Measurements from ENCODE around the gene EXOSC9. TPM values are rescaled to one million over a fixed set of nuclear protein-coding genes. Genes with fewer than 3 reads are reported as not detected.

The EXOSC9 gene
- polyA plus RNA-seq, 1 experiment = 14.3 TPM

DNA sequence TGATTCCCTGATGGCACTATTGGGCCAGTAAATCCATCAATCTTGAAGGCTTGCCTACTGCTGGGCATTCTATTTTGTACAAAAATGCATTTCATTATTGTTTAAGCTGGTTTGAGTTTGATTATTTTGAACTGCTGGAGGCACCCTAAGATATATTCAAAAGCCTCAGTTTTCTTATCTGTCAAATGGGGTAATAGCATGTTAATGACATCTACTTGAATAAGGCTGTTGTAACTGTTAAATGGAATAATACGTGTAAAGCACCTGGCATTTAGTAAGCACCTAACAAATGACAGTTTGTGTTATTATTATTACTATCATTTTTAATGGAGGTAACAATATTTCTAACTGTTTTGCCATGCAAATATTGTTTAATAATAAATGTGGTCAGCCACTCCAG, 29.3 kb upstream of the EXOSC9 start:
- Histone ChIP-seq H3K4me3 (ENCODE audit: low read depth, low read length) (no peak overlapping the region), H3K27me3 (ENCODE audit: control insufficient read depth, insufficient read depth, low read length) (no peaks in the 10 kb centered on the region), H3K36me3 (ENCODE audit: control insufficient read depth, insufficient read depth, low read length) (no peaks in the 10 kb centered on the region)
- POLR2A ChIA-PET = no interaction called here
- TF ChIP-seq, protein P1, sequence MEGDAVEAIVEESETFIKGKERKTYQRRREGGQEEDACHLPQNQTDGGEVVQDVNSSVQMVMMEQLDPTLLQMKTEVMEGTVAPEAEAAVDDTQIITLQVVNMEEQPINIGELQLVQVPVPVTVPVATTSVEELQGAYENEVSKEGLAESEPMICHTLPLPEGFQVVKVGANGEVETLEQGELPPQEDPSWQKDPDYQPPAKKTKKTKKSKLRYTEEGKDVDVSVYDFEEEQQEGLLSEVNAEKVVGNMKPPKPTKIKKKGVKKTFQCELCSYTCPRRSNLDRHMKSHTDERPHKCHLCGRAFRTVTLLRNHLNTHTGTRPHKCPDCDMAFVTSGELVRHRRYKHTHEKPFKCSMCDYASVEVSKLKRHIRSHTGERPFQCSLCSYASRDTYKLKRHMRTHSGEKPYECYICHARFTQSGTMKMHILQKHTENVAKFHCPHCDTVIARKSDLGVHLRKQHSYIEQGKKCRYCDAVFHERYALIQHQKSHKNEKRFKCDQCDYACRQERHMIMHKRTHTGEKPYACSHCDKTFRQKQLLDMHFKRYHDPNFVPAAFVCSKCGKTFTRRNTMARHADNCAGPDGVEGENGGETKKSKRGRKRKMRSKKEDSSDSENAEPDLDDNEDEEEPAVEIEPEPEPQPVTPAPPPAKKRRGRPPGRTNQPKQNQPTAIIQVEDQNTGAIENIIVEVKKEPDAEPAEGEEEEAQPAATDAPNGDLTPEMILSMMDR (IDR thresholded peaks at IDR 0.05; ENCODE audit: insufficient read depth, low read depth, low read length) = no peak
- no peak for DNase-seq (ENCODE audit: low read depth)
- CTCF ChIA-PET = no interaction called here

DNA sequence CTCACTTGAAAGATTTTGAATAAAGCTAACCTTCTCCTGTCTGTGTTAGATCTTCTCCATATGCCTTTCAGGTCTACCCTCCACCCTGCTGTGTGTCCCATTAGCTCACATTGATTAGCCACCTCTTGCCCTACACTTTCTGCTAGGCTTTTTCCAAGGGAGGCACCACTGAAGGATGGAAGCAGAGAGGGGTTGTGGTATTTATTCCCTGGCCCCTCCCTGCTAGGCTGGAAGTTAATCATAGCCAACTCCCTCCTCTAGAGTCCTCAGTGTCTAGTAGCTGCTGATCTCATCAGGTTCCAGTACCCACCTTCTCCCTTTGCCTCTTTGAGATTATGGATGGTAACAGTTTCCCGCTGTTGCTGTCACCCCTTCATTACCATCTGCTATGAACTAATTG, 27.2 kb upstream of the EXOSC9 start:
- POLR2A ChIA-PET = no interaction called here
- Histone ChIP-seq H3K36me3 (ENCODE audit: control insufficient read depth, insufficient read depth, low read length) (no peaks in the 10 kb centered on the region), H3K4me3 (ENCODE audit: low read depth, low read length) (no peak overlapping the region), H3K27me3 (ENCODE audit: control insufficient read depth, insufficient read depth, low read length) (no peaks in the 10 kb centered on the region)
- CTCF ChIA-PET = no interaction called here
- TF ChIP-seq, protein P1 (IDR thresholded peaks at IDR 0.05; ENCODE audit: insufficient read depth, low read depth, low read length) = no peak
- no peak for DNase-seq (ENCODE audit: low read depth)

DNA sequence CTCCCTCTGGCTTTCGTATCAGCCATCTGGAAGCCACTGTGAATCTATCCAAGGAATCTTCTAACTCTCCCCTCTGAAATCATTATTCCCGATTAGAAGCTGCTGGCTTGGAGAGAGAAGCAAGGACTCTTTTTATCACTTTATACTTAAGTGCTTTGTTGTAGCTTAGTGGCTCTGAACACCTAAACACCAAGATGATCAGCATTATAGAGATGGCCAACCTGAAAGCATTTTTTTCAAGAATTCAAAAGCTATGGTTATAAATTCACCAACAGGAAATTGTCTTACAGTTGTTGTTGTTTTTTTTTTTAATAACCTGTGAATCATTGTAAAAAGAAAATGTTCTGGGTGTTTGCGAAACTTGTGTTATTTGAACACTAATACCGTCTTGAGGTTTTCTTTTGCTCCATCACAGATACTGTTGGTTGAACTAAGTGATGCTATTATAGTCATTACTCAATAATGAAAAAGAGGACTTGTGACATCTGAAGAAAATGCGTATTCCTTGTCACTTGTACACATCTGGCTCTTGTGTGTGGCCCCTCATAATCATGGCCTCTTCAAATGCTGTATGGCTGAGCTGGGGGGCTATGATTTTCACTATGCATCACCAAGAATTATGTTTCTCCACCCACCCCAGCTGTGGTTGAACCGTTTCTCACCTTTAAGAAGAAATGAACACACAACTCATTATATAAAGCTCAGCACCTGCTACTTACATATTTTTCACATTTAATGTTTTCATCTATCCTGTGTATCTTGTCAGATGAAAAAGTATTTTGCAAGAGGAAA, 24.3 kb upstream of the EXOSC9 start:
- Histone ChIP-seq H3K36me3 (ENCODE audit: control insufficient read depth, insufficient read depth, low read length) (no peaks in the 10 kb centered on the region), H3K4me3 (ENCODE audit: low read depth, low read length) (no peak overlapping the region), H3K27me3 (ENCODE audit: control insufficient read depth, insufficient read depth, low read length) (no peaks in the 10 kb centered on the region)
- TF ChIP-seq, protein P1 (IDR thresholded peaks at IDR 0.05; ENCODE audit: insufficient read depth, low read depth, low read length) = no peak
- ChIA-PET CTCF (interaction anchor here (0.9 kb wide), 1 partner anchor 11 kb away, joined by 4 read pairs; the partner anchor contains the start of gene SMIM43), POLR2A (no interaction called here)
- no peak for DNase-seq (ENCODE audit: low read depth)

DNA sequence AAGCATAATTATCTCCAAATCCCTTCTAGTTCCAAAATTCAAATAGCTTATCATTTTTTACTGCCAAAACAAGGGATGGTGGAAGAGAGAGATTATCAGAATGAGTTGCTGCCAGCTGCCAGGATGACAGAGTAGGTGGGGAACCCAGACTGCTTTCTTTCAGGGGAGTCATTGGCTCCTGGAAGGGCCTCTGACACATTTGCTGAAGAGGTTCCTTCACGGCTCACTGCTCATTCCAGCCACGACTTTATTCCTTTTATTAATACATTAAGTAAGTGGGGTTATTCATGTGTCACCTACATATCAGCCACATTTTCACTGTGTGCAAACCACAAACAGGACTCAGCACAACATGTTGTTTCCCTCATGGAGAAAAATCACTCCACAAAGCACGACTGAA, 23.5 kb upstream of the EXOSC9 start:
- ChIA-PET POLR2A (no interaction called here), CTCF (interaction anchor here (1.6 kb wide), 1 partner anchor 10 kb away, joined by 4 read pairs; no protein-coding TSS in a partner anchor)
- DNase-seq (ENCODE audit: low read depth) = no peak
- TF ChIP-seq, protein P1 (IDR thresholded peaks at IDR 0.05; ENCODE audit: insufficient read depth, low read depth, low read length) = no peak
- no peak overlapping the region for H3K4me3 ChIP-seq (ENCODE audit: low read depth, low read length)
- no peaks in the 10 kb centered on the region for H3K36me3 ChIP-seq (ENCODE audit: control insufficient read depth, insufficient read depth, low read length)
- no peaks in the 10 kb centered on the region for H3K27me3 ChIP-seq (ENCODE audit: control insufficient read depth, insufficient read depth, low read length)

DNA sequence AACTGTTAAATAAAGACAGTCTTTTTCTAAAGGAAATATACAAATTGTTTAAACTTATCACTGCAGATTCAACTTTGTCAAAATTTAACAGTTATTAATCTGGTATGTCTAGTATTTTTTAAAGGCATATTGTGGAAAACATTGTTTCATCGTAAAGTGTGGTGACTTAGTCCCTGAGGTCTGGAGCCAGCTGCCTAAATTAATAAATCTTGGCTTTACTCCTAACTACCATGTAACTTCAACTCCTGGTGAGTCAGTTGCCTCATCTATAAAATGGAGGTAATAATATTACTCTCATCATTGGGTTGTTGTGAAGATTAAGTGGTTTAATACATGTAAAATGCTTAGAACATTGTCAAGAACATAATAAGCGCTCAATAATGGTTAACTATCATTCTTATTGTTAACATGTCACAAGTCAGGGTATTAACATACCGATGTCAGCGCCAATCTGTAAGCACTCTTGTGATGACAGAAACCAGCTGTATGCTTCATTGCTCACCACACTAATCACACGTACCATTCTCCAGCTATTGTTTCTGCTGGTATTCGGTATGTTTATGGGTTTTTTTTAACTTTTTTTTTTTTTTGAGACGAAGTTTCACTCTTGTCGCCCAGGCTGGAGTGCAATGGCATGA, 22.0 kb upstream of the EXOSC9 start:
- DNase-seq (ENCODE audit: low read depth) = no peak
- Histone ChIP-seq H3K36me3 (ENCODE audit: control insufficient read depth, insufficient read depth, low read length) (no peaks in the 10 kb centered on the region), H3K27me3 (ENCODE audit: control insufficient read depth, insufficient read depth, low read length) (no peaks in the 10 kb centered on the region), H3K4me3 (ENCODE audit: low read depth, low read length) (no peak overlapping the region)
- ChIA-PET POLR2A (no interaction called here), CTCF (interaction anchor here (1.6 kb wide), 1 partner anchor 11 kb away, joined by 4 read pairs; no protein-coding TSS in a partner anchor)
- TF ChIP-seq, protein P1 (IDR thresholded peaks at IDR 0.05; ENCODE audit: insufficient read depth, low read depth, low read length) = no peak

Data from BJ (cell line).